Right cardiac atrium (tissue), 5 donors: Measurements from ENCODE around the gene LSAMP. TPM values are rescaled to one million over a fixed set of nuclear protein-coding genes. Genes with fewer than 3 reads are reported as not detected.
"Not testable (repeated sequence)": the region's sequence is repeated elsewhere in the genome, so short reads cannot be mapped to it uniquely, and the experiment has no call there.

ENCODE experiments used
- ATAC-seq, 2 donors: fragments of 200-7000 bp; cut with Tn5 transposase; one replicate each; pipeline versions ENCODE4 v1.8.0 to v1.9.1; 2020; ENCODE audit warnings: moderate library complexity in 2 of 2, mild to moderate bottlenecking in 1 of 2
- DNase-seq, 3 donors: peaks; one replicate each; pipeline ENCODE4 v3.0.0-alpha.2; 2020
- H3K27ac ChIP-seq: one replicate; pipeline ENCODE4 v1.5.1; 2013; ENCODE audit warnings: mild to moderate bottlenecking, low read length, control low read depth, moderate library complexity
- H3K27me3 ChIP-seq: one replicate; pipeline ENCODE4 v1.6.1; 2013; ENCODE audit not compliant: control insufficient read depth, insufficient read depth
- H3K4me1 ChIP-seq: one replicate; pipeline ENCODE4 v1.6.1; 2013; ENCODE audit warnings: low read length; ENCODE audit not compliant: control insufficient read depth, insufficient read depth
- H3K4me3 ChIP-seq: one replicate; pipeline ENCODE4 v1.5.1; 2013; ENCODE audit warnings: low read length, control low read depth
- H3K9me3 ChIP-seq: one replicate; pipeline ENCODE4 v1.6.1; 2013; ENCODE audit warnings: low read length; ENCODE audit not compliant: control insufficient read depth
- WGBS: extraction: QIAGEN DNeasy Blood & Tissue Kit; methylation state at CpG from one replicate; pipeline ENCODE4 v1.1.7; 2013; 5-methylcytosine and 5-hydroxymethylcytosine counted together
- intact Hi-C, 4 donors: fragments of 100-400 bp; cut with DNase I; formaldehyde crosslinking; loops; one replicate each; pipeline versions ENCODE4 v1.11.0 to v1.14.0; 2022 to 2023
- polyA plus RNA-seq: library from polyadenylated mRNA; stranded (reverse); fragments of 200-250 nt; gene quantifications from one replicate; pipeline ENCODE4 v1.2.3, GENCODE V29; 2013
- total RNA-seq, 4 donors: library from RNA; stranded (reverse); fragmentation: NEBNext Ultra II Directional; extraction: Animal tissue kit (Norgen Biotek cat#: 25700); gene quantifications; one replicate each; pipeline ENCODE4 v1.2.1, GENCODE V29; 2021
- donor health status: healthy with polysubstance abuse.
- donor health status: DM: no; HTN: yes; CAD: no.
- donor health status: DM: no; HTN: no; CAD: no.
- donor health status: DM: no; HTN: yes; CAD: no; lungs with severe emphysema.
- donor health status: DM: yes; HTN: yes; CAD: no.

The LSAMP gene
- total and polyA plus RNA-seq, 5 donors = 1.4 to 6.2 (median 3.7) TPM

DNA sequence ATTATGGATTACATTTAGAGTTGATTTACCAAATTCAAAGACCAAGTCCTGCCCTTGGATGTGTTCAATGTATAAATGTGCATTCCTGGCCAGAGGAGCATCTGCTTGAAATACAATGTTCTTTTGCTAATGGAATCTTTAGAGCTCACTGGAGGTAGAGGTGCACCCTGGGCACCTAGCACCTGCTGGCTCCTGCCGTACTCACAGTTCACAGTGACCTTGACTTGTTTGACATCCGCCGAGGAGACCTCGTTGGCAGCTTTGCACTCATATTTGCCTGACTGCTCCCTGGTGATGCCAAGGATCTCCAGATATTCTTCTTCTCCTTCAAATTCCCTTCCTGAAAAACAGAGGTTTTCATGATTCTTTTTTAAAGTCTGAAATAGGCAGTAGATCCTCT, 593.0 kb downstream of the LSAMP start:
- intact Hi-C loops = no loop called here
- H3K9me3 ChIP-seq = no peaks in the 10 kb centered on the region
- 75% methylated on average over 4 of the region's 4 CpGs for WGBS
- H3K27me3 ChIP-seq = no peaks in the 10 kb centered on the region
- ATAC-seq (no peak), DNase-seq (no peak)
- no peak overlapping the region for H3K27ac ChIP-seq
- H3K4me3 ChIP-seq = no peak overlapping the region
- H3K4me1 ChIP-seq = no peaks in the 10 kb centered on the region

DNA sequence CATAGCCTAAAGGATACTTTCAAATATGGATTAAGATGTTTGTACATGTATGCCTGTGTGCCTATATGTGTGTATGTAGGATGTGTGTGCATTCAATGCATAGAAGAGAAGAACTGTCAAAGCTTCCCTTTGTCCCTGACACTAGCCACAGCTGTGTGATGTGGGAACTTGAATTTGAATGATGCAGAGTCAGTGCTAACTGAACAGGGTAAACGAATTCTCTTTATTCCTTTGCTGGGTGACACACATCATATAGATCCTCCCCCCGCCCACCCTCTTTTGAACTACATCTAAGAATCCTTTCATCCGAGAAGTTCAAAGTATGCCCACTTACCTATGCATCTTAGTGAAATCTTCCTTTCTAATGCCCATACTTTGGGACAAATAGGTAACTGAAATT, 593.7 kb downstream of the LSAMP start:
- DNase-seq = no peak
- H3K4me3 ChIP-seq = no peak overlapping the region
- no peaks in the 10 kb centered on the region for H3K27me3 ChIP-seq
- no peak overlapping the region for H3K27ac ChIP-seq
- no peaks in the 10 kb centered on the region for H3K9me3 ChIP-seq
- intact Hi-C loops = no loop called here
- 83% methylated on average over 3 of the region's 3 CpGs for WGBS
- ATAC-seq = no peak
- no peaks in the 10 kb centered on the region for H3K4me1 ChIP-seq

- Histone ChIP-seq H3K9me3 (no peaks in the 10 kb centered on the region), H3K27ac (no peak overlapping the region), H3K4me1 (no peaks in the 10 kb centered on the region), H3K4me3 (no peak overlapping the region), H3K27me3 (no peaks in the 10 kb centered on the region)
- intact Hi-C loops = no loop called here
- ATAC-seq (no peak), DNase-seq (no peak)
- 89% methylated on average over 1 of the region's 1 CpG for WGBS
Measured at GRCh38 chr3:115848641-115849040, 596.6 kb downstream of the LSAMP start.

DNA sequence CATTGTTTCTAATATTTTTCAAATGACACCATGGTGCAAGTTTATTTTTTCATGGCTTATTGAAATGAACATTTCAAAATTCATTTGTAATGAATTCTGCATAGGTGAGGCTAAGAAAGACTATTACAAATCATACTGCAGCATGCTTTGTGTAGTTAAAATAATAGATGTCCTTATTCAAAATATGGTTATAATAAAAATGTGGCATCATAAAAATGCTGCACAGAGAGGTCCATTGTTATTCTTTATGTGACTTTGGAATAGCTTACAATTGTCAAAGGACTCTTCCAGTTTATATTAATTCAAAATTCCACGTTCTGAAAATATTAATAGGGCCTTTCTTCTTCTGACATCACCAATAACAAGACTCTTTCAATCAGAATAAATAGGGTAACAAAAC, 599.3 kb downstream of the LSAMP start:
- Histone ChIP-seq H3K27me3 (no peaks in the 10 kb centered on the region), H3K9me3 (no peaks in the 10 kb centered on the region), H3K4me3 (no peak overlapping the region), H3K27ac (no peak overlapping the region), H3K4me1 (no peaks in the 10 kb centered on the region)
- DNase-seq (no peak), ATAC-seq (no peak)
- intact Hi-C loops = no loop called here
- 51% methylated on average over 1 of the region's 1 CpG for WGBS

DNA sequence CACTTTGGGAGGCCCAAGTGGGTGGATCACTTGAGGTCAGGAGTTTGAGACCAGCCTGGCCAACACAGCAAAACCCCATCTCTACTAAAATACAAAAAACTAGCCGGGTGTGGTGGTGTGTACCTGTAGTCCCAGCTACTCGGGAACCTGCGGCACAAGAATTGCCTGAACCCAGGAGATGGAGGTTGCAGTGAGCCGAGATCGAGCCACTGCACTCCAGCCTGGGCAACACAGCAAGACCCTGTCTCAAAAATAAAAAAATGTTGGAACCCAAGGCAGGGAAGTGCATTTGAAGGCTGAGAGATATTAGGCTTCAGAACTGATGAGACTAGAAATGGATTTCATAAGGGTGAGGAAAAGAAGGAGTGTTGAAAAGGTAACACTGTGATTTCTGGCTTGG, 600.6 kb downstream of the LSAMP start:
- intact Hi-C loops = not testable (repeated sequence)

GRCh38 chr3:115843206-115843605, 602.1 kb downstream of the LSAMP start:
- no peaks in the 10 kb centered on the region for H3K9me3 ChIP-seq
- H3K4me1 ChIP-seq = no peaks in the 10 kb centered on the region
- 83% methylated on average over 1 of the region's 1 CpG for WGBS
- no peak overlapping the region for H3K27ac ChIP-seq
- DNase-seq (no peak), ATAC-seq (no peak)
- H3K4me3 ChIP-seq = no peak overlapping the region
- H3K27me3 ChIP-seq = no peaks in the 10 kb centered on the region
- intact Hi-C loops = no loop called here

More for the DNA sequence above, 600.6 kb downstream of the LSAMP start:
- not testable (repeated sequence) for H3K27ac ChIP-seq, H3K9me3 ChIP-seq, H3K27me3 ChIP-seq, H3K4me3 ChIP-seq, H3K4me1 ChIP-seq, DNase-seq, ATAC-seq
- WGBS = 93% methylated on average over 5 of the region's 5 CpGs

GRCh38 chr3:115839246-115839645, 606.0 kb downstream of the LSAMP start:
- Histone ChIP-seq H3K27me3 (no peaks in the 10 kb centered on the region), H3K4me1 (no peaks in the 10 kb centered on the region), H3K27ac (no peak overlapping the region), H3K9me3 (no peaks in the 10 kb centered on the region), H3K4me3 (no peak overlapping the region)
- DNase-seq (no peak), ATAC-seq (no peak)
- intact Hi-C loops = no loop called here

DNA sequence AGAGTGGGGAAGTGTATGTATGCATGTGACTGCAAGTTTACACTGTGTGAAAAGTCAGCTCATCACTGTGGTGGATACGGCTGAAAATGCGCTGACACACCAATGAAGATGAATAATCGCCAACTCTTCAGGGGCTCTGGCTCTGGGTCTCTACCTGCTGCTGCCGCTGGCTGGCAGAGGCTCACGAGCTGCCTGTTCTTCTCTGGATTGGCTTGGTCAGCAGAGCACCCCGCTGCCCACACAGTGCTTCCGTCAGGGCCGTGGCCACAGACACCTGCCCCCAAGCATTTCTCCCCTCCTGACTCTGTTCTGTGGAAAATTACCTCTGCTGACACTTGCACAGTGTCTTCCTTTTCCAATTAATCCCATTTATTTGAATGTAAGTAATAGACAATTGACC, 606.5 kb downstream of the LSAMP start:
- no peak overlapping the region for H3K4me3 ChIP-seq
- ATAC-seq = no peak
- H3K4me1 ChIP-seq = no peaks in the 10 kb centered on the region
- intact Hi-C loops = no loop called here
- no peaks in the 10 kb centered on the region for H3K9me3 ChIP-seq
- no peaks in the 10 kb centered on the region for H3K27me3 ChIP-seq
- no peak overlapping the region for H3K27ac ChIP-seq
- DNase-seq = no peak
- WGBS = 95% methylated on average over 8 of the region's 8 CpGs

GRCh38 chr3:115836944-115837343, 608.3 kb downstream of the LSAMP start:
- WGBS = 60% methylated on average over 3 of the region's 3 CpGs
- Histone ChIP-seq H3K4me3 (no peak overlapping the region), H3K27ac (no peak overlapping the region), H3K27me3 (no peaks in the 10 kb centered on the region), H3K9me3 (no peaks in the 10 kb centered on the region), H3K4me1 (no peaks in the 10 kb centered on the region)
- intact Hi-C loops = no loop called here
- ATAC-seq = no peak
- DNase-seq = no peak

GRCh38 chr3:115835946-115836345, 609.3 kb downstream of the LSAMP start:
- ATAC-seq (no peak), DNase-seq (no peak)
- H3K27ac ChIP-seq = no peak overlapping the region

DNA sequence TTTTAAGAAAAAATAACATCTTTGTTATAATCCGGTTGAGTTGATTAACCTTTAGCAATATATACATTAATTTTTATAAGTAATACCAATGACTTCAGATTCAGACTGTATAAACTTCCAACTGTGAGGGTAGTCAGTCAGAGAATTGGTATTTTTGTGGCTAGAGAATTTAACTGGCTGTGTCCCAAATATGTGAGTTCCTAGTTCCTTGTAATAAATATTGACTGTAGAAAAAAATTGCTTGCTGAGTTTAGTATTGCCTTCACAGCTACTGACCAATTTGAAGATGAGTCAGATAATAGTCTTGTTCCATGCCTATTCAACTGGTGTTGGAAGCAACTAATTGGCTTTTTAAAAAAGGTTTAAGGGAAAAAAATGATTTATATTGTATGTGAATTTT, 611.2 kb downstream of the LSAMP start:
- Histone ChIP-seq H3K27ac (no peak overlapping the region), H3K9me3 (no peaks in the 10 kb centered on the region), H3K27me3 (no peaks in the 10 kb centered on the region), H3K4me1 (no peaks in the 10 kb centered on the region), H3K4me3 (no peak overlapping the region)
- DNase-seq = no peak
- intact Hi-C loops = no loop called here
- no peak for ATAC-seq
- 93% methylated on average over 1 of the region's 1 CpG for WGBS

More at GRCh38 chr3:115835946-115836345, 609.3 kb downstream of the LSAMP start:
- H3K9me3 ChIP-seq = no peaks in the 10 kb centered on the region
- WGBS = 92% methylated on average over 4 of the region's 4 CpGs
- no peaks in the 10 kb centered on the region for H3K4me1 ChIP-seq
- H3K27me3 ChIP-seq = no peaks in the 10 kb centered on the region
- no peak overlapping the region for H3K4me3 ChIP-seq
- intact Hi-C loops = no loop called here

DNA sequence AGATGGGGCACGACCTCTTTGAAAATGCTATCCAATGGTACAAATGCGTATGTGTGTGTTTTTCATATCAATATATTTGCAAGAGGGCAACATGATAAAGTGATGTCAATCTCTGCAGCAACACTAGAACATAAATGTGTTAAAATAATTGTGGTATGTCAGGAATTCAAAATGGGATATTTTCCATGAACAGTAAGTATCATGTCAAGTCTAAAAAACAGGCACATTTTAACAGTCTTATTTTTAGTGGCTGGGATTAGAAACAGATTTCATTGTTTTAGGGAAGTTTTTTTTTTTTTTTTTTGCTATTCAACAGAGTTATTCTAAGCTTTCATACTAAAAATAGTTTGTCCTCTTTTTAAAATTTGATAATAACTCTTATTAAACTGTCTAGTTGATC, 612.2 kb downstream of the LSAMP start:
- DNase-seq = no peak
- ATAC-seq = no peak
- Histone ChIP-seq H3K27ac (no peak overlapping the region), H3K27me3 (no peaks in the 10 kb centered on the region), H3K4me1 (no peaks in the 10 kb centered on the region), H3K4me3 (no peak overlapping the region), H3K9me3 (no peaks in the 10 kb centered on the region)
- 28% methylated on average over 2 of the region's 2 CpGs for WGBS
- intact Hi-C loops = no loop called here
